Keratinocyte (primary cell): ENCODE results near the gene ACKR4. TPM values are rescaled to one million over a fixed set of nuclear protein-coding genes. Genes with fewer than 3 reads are reported as not detected.

Source experiments
- DNase-seq: peaks from one replicate; pipeline ENCODE4 v3.0.0-alpha.2; 2011; ENCODE audit warnings: low read depth, missing footprints, low spot score
- FAIRE-seq: peaks from 2 replicates; lab custom pipeline; 2011; peaks lifted over from hg19 to GRCh38; lab: Jason Lieb, UNC
- H2AFZ ChIP-seq: 2 replicates; pipeline ENCODE4 v1.6.0; 2012; ENCODE audit warnings: low read length, control low read depth, inconsistent platforms; ENCODE audit not compliant: control insufficient read depth
- H3K27ac ChIP-seq: 2 replicates; pipeline ENCODE4 v1.5.1; 2011; ENCODE audit warnings: low read length; ENCODE audit not compliant: control insufficient read depth, insufficient read depth
- H3K27me3 ChIP-seq: 3 replicates; pipeline ENCODE4 v1.6.0; 2011; ENCODE audit warnings: low read length; ENCODE audit not compliant: control insufficient read depth, insufficient read depth; ENCODE audit errors: extremely low read depth
- H3K36me3 ChIP-seq, 2 experiments: 2 replicates in 1 of 2; 3 replicates in 1 of 2; pipeline ENCODE4 v1.5.1; 2011; ENCODE audit warnings: low read length in 2 of 2, mild to moderate bottlenecking in 1 of 2; ENCODE audit not compliant: control insufficient read depth in 2 of 2, insufficient read depth in 2 of 2; ENCODE audit errors: extremely low read depth in 1 of 2
- H3K4me1 ChIP-seq: 3 replicates; pipeline ENCODE4 v1.5.1; 2011; ENCODE audit warnings: low read length; ENCODE audit not compliant: control insufficient read depth, insufficient read depth; ENCODE audit errors: extremely low read depth
- H3K4me2 ChIP-seq: 3 replicates; pipeline ENCODE4 v1.6.0; 2011; ENCODE audit warnings: low read depth, low read length; ENCODE audit not compliant: control insufficient read depth, insufficient read depth; ENCODE audit errors: extremely low read depth
- H3K4me3 ChIP-seq, 3 experiments: fragments of 200-600 bp in 1 of 3; sonication (generic) in 1 of 3; 2 replicates in 2 of 3; 3 replicates in 1 of 3; pipeline ENCODE4 v1.5.1; 2011 to 2016; ENCODE audit warnings: low read length in 3 of 3, mild to moderate bottlenecking in 3 of 3, control low read depth in 2 of 3, inconsistent platforms in 1 of 3, low read depth in 1 of 3, mixed read lengths in 1 of 3, mixed run types in 1 of 3, moderate library complexity in 1 of 3; ENCODE audit not compliant: control insufficient read depth in 2 of 3, insufficient read depth in 2 of 3; ENCODE audit errors: extremely low read depth in 1 of 3
- H3K79me2 ChIP-seq: 2 replicates; pipeline ENCODE4 v1.6.0; 2012; ENCODE audit warnings: low read length; ENCODE audit not compliant: control insufficient read depth, insufficient read depth
- H3K9ac ChIP-seq: 3 replicates; pipeline ENCODE4 v1.6.0; 2011; ENCODE audit warnings: low read length; ENCODE audit not compliant: control insufficient read depth, insufficient read depth; ENCODE audit errors: extremely low read depth
- H3K9me1 ChIP-seq: 3 replicates; pipeline ENCODE4 v1.6.0; 2011; ENCODE audit warnings: low read length; ENCODE audit not compliant: control insufficient read depth, insufficient read depth; ENCODE audit errors: extremely low read depth
- H3K9me3 ChIP-seq: 2 replicates; pipeline ENCODE4 v1.5.1; 2012; ENCODE audit warnings: low read depth, low read length; ENCODE audit not compliant: control insufficient read depth
- H4K20me1 ChIP-seq: 3 replicates; pipeline ENCODE4 v1.6.0; 2011; ENCODE audit warnings: low read length; ENCODE audit not compliant: control insufficient read depth, insufficient read depth; ENCODE audit errors: extremely low read depth
- EZH2 ChIP-seq: IDR thresholded peaks from one replicate; pipeline ENCODE4 v1.6.1; 2012; ENCODE audit warnings: inconsistent platforms, mild to moderate bottlenecking, low read length, moderate library complexity
- dilution Hi-C: fragments of 300-500 bp; cut with MboI; formaldehyde crosslinking; loops from one replicate; pipeline ENCODE4 v1.7.0; 2020; ENCODE audit warnings: low sequenced_read_pairs; ENCODE audit not compliant: extremely low pct_ligation_motif_present
- polyA plus RNA-seq, 5 experiments: library from polyadenylated mRNA; depleted of rRNA in 3 of 5; stranded (reverse) in 3 of 5; stranded (forward) in 1 of 5; unstranded in 1 of 5; fragments of >200 nt; gene quantifications; 1 replicate in 1 of 5; 2 replicates in 3 of 5; 3 replicates in 1 of 5; pipeline versions ENCODE4 v1.2.1 to v1.2.3, GENCODE V29; 2011 to 2012; ENCODE audit warnings: missing spikeins in 2 of 5, low read depth in 1 of 5, low replicate concordance in 1 of 5
- TF ChIP-seq, protein P1 (sequence below), 3 experiments: IDR thresholded peaks in 1 of 3; conservative IDR thresholded peaks in 1 of 3; optimal IDR thresholded peaks in 1 of 3; 2 replicates in 2 of 3; 3 replicates in 1 of 3; pipeline versions ENCODE3 to v1.5.1; 2011; ENCODE audit warnings: low read length in 3 of 3, mild to moderate bottlenecking in 3 of 3, moderate library complexity in 2 of 3, control low read depth in 1 of 3, inconsistent platforms in 1 of 3; ENCODE audit not compliant: insufficient read depth in 2 of 3; ENCODE audit errors: extremely low read depth in 1 of 3

Gene ACKR4
- polyA plus RNA-seq, 1 donor (not counting 4 experiments of a cell fraction or from before 2014, with no cell fraction given): 0.67 TPM

DNA sequence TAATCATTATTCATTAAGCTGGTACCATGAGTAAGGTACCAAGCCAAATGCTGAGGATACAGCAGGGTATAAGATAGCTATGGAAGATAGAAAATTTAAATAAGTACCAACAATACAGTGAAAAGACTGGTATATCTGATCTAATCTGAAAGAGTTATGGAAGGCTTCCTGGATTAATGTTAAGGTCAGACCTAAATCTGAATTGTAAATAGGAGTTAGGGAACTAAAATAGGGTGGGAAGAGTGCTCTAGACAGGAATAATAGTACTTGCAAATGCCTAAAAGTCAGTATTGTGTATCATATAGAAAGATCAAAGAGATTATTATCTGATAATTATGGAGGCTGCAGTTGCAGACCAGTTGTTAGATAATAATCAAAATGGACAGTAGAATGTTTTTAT is 2.6 kb upstream of the ACKR4 start:
- dilution Hi-C loops: no loop called here
- TF ChIP-seq, protein P1, sequence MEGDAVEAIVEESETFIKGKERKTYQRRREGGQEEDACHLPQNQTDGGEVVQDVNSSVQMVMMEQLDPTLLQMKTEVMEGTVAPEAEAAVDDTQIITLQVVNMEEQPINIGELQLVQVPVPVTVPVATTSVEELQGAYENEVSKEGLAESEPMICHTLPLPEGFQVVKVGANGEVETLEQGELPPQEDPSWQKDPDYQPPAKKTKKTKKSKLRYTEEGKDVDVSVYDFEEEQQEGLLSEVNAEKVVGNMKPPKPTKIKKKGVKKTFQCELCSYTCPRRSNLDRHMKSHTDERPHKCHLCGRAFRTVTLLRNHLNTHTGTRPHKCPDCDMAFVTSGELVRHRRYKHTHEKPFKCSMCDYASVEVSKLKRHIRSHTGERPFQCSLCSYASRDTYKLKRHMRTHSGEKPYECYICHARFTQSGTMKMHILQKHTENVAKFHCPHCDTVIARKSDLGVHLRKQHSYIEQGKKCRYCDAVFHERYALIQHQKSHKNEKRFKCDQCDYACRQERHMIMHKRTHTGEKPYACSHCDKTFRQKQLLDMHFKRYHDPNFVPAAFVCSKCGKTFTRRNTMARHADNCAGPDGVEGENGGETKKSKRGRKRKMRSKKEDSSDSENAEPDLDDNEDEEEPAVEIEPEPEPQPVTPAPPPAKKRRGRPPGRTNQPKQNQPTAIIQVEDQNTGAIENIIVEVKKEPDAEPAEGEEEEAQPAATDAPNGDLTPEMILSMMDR (optimal IDR thresholded peaks at IDR 0.05 in 1 of 3, IDR thresholded peaks at IDR 0.05 in 1 of 3, conservative IDR thresholded peaks at IDR 0.05 in 1 of 3; ENCODE audit: extremely low read depth in 1 of 3, insufficient read depth in 2 of 3, low read length in 3 of 3): no peak
- no peak for TF ChIP-seq EZH2
- Histone ChIP-seq H3K4me2 (peak overlapping the region; percentile 18), H3K27ac (peak overlapping the region; percentile 88), H3K4me3 (no peak overlapping the region), H4K20me1 (no peaks in the 10 kb centered on the region), H3K79me2 (no peaks in the 10 kb centered on the region), H3K9me3 (no peaks in the 10 kb centered on the region), H3K27me3 (no peaks in the 10 kb centered on the region), H2AFZ (no peak overlapping the region), H3K36me3 (no peaks in the 10 kb centered on the region), H3K4me1 (peaks cover 30% of the 10 kb centered on the region), H3K9me1 (no peaks in the 10 kb centered on the region), H3K9ac (no peak overlapping the region)
- FAIRE-seq (no peak), DNase-seq (no peak)

DNA sequence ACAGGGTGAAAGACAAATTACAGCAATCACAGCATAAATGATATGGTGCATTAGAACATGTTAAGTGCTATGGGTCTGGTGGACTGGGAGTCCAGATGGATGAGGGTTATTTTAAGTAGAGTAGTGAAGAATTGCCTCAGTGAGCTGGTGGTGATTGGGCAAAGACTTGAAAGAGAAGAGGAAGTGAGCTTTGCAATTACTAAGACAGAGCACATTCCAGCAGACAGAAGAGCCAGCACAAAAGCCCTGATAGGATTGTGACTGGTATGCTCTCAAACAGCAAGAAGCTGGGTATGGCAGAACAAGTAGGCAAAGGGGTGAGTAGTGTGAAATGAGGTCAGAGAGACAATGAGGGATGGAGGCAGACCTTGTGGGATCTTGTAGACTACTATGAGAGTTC is 2.1 kb upstream of the ACKR4 start:
- Histone ChIP-seq H3K4me2 (peak overlapping the region; percentile 4), H3K79me2 (no peaks in the 10 kb centered on the region), H3K36me3 (no peaks in the 10 kb centered on the region), H3K9ac (no peak overlapping the region), H2AFZ (no peak overlapping the region), H3K27ac (peak overlapping the region; percentile 88), H3K9me3 (no peaks in the 10 kb centered on the region), H3K27me3 (no peaks in the 10 kb centered on the region), H4K20me1 (no peaks in the 10 kb centered on the region), H3K4me1 (peaks cover 30% of the 10 kb centered on the region), H3K4me3 (no peak overlapping the region), H3K9me1 (no peaks in the 10 kb centered on the region)
- TF ChIP-seq EZH2: no peak
- TF ChIP-seq, protein P1 (optimal IDR thresholded peaks at IDR 0.05 in 1 of 3, IDR thresholded peaks at IDR 0.05 in 1 of 3, conservative IDR thresholded peaks at IDR 0.05 in 1 of 3; ENCODE audit: extremely low read depth in 1 of 3, insufficient read depth in 2 of 3, low read length in 3 of 3): no peak
- peak; percentile 52 for DNase-seq
- dilution Hi-C loops: no loop called here
- peak; percentile 97 for FAIRE-seq
